ENCODE measurements around the gene BSDC1. TPM values are rescaled to one million over a fixed set of nuclear protein-coding genes. Genes with fewer than 3 reads are reported as not detected.

Gene BSDC1
- 18.3 to 22.3 TPM (median 20.2 TPM) in 5 replicates for total RNA-seq (2022; extraction: Qiagen RNA extraction; ENCODE audit: low read depth)

GRCh38 chr1:32394141-32394889 is at the start of gene BSDC1:
Gene BSDC1 (minus strand): TSS chr1:32394441. CDS start chr1:32394414, 27 bp downstream.

GRCh38 chr1:32362474-32363313 is 31.5 kb downstream of the BSDC1 start, which contains the start of the genes FAM229A and TSSK3:
Gene FAM229A (minus strand): TSS chr1:32362485. CDS start chr1:32362091, 394 bp downstream.
Gene TSSK3 (plus strand): TSS chr1:32362539. CDS start chr1:32362702, 163 bp downstream.

GRCh38 chr1:32335790-32336590 is 58.3 kb downstream of the BSDC1 start, which contains the start of gene MARCKSL1:
Gene MARCKSL1 (minus strand): TSS chr1:32336233. CDS start chr1:32336033, 200 bp downstream.

Other genes with a start within 250 kb of the BSDC1 start
- gene TXLNA, start 214.8 kb downstream of the BSDC1 start, total RNA-seq (2022; extraction: Qiagen RNA extraction; ENCODE audit: low read depth): 27.5 to 31.0 TPM (median 28.7 TPM) in 5 replicates
- gene CCDC28B, start 193.8 kb downstream of the BSDC1 start, total RNA-seq (2022; extraction: Qiagen RNA extraction; ENCODE audit: low read depth): 1.7 to 3.3 TPM (median 2.5 TPM) in 5 replicates
- gene IQCC, start 188.8 kb downstream of the BSDC1 start, total RNA-seq (2022; extraction: Qiagen RNA extraction; ENCODE audit: low read depth): 1.8 to 2.7 TPM (median 2.1 TPM) in 5 replicates
- gene DCDC2B, start 185.4 kb downstream of the BSDC1 start, total RNA-seq (2022; extraction: Qiagen RNA extraction; ENCODE audit: low read depth): not detected in 5 replicates
- gene TMEM234, start 172.1 kb downstream of the BSDC1 start, total RNA-seq (2022; extraction: Qiagen RNA extraction; ENCODE audit: low read depth): 6.8 to 10.1 TPM (median 9.9 TPM) in 5 replicates
- gene EIF3I, start 172.0 kb downstream of the BSDC1 start, total RNA-seq (2022; extraction: Qiagen RNA extraction; ENCODE audit: low read depth): 266 to 315 TPM (median 278 TPM) in 5 replicates
- gene FAM167B, start 147.2 kb downstream of the BSDC1 start, total RNA-seq (2022; extraction: Qiagen RNA extraction; ENCODE audit: low read depth): 0.29 to 0.57 TPM (median 0.48 TPM) in 4 of 5 replicates, not detected in the other
- gene LCK, start 143.2 kb downstream of the BSDC1 start, total RNA-seq (2022; extraction: Qiagen RNA extraction; ENCODE audit: low read depth): 0.05 to 0.08 TPM in 2 of 5 replicates, not detected in the others
- 53.1 to 62.9 TPM (median 57.7 TPM) in 5 replicates for gene HDAC1, start 102.4 kb downstream of the BSDC1 start, total RNA-seq (2022; extraction: Qiagen RNA extraction; ENCODE audit: low read depth)
- gene MARCKSL1, start 58.2 kb downstream of the BSDC1 start, total RNA-seq (2022; extraction: Qiagen RNA extraction; ENCODE audit: low read depth): 63.0 to 80.9 TPM (median 71.6 TPM) in 5 replicates
- gene FAM229A, start 32.0 kb downstream of the BSDC1 start, total RNA-seq (2022; extraction: Qiagen RNA extraction; ENCODE audit: low read depth): 2.8 to 3.9 TPM (median 3.4 TPM) in 5 replicates
- gene TSSK3, start 31.9 kb downstream of the BSDC1 start, total RNA-seq (2022; extraction: Qiagen RNA extraction; ENCODE audit: low read depth): not detected in 5 replicates
- not detected in 5 replicates for gene ZBTB8B, start 70.6 kb upstream of the BSDC1 start, total RNA-seq (2022; extraction: Qiagen RNA extraction; ENCODE audit: low read depth)
- 2.2 to 4.5 TPM (median 3.5 TPM) in 5 replicates for gene ZBTB8A, start 145.0 kb upstream of the BSDC1 start, total RNA-seq (2022; extraction: Qiagen RNA extraction; ENCODE audit: low read depth)

Data from A549 treated with RU486 at 1 μM for 4 hours (cell line).